CD14-positive monocyte (primary cell): Measurements from ENCODE around the gene BORCS5. TPM values are rescaled to one million over a fixed set of nuclear protein-coding genes. Genes with fewer than 3 reads are reported as not detected.
A peak's percentile ranks its signal among the peaks of the same experiment; 100 is the strongest.
"Not testable (repeated sequence)": the region's sequence is repeated elsewhere in the genome, so short reads cannot be mapped to it uniquely, and the experiment has no call there.

Experiments
- DNase-seq, 3 donors: peaks; one replicate each; pipeline ENCODE4 v3.0.0-alpha.2; 2011 to 2022
- H2AFZ ChIP-seq: 2 replicates; pipeline ENCODE4 v1.6.0; 2012; ENCODE audit warnings: mild to moderate bottlenecking, low read depth, low read length, inconsistent platforms; ENCODE audit not compliant: insufficient read depth, poor library complexity, severe bottlenecking
- H3K27ac ChIP-seq, 2 donors: 1 replicate in 1 of 2; 2 replicates in 1 of 2; pipeline ENCODE4 v1.5.1; 2012 to 2013; ENCODE audit warnings: low read length in 2 of 2, control low read depth in 1 of 2, inconsistent platforms in 1 of 2, low read depth in 1 of 2, mild to moderate bottlenecking in 1 of 2
- H3K27me3 ChIP-seq, 2 donors: one replicate each; pipeline versions ENCODE4 v1.6.0 to v1.6.1; 2011 to 2013; ENCODE audit warnings: low read length in 2 of 2; ENCODE audit not compliant: control insufficient read depth in 2 of 2, insufficient read depth in 2 of 2
- H3K36me3 ChIP-seq, 2 donors: replicated peaks in 1 of 2; 1 replicate in 1 of 2; 2 replicates in 1 of 2; pipeline versions ENCODE4 v1.5.1 to v1.6.1; 2012 to 2013; ENCODE audit warnings: low read length in 2 of 2, control low read depth in 1 of 2, inconsistent platforms in 1 of 2, mild to moderate bottlenecking in 1 of 2; ENCODE audit not compliant: insufficient read depth in 2 of 2, control insufficient read depth in 1 of 2
- H3K4me1 ChIP-seq, 2 donors: 1 replicate in 1 of 2; 2 replicates in 1 of 2; pipeline versions ENCODE4 v1.5.1 to v1.6.1; 2012 to 2013; ENCODE audit warnings: low read length in 2 of 2, control low read depth in 1 of 2, inconsistent platforms in 1 of 2, mild to moderate bottlenecking in 1 of 2, moderate library complexity in 1 of 2; ENCODE audit not compliant: insufficient read depth in 2 of 2, control insufficient read depth in 1 of 2
- H3K4me2 ChIP-seq: replicated peaks from 2 replicates; pipeline ENCODE3; 2012; ENCODE audit warnings: low read length, moderate library complexity, mild to moderate bottlenecking; ENCODE audit not compliant: poor library complexity, severe bottlenecking; ENCODE audit errors: extremely low read depth
- H3K4me3 ChIP-seq, 3 experiments: fragments of 200-600 bp in 1 of 3; sonication (generic) in 1 of 3; replicated peaks in 1 of 3; 1 replicate in 2 of 3; 2 replicates in 1 of 3; pipeline ENCODE4 v1.5.1; 2011 to 2013; ENCODE audit warnings: low read length in 3 of 3, mild to moderate bottlenecking in 3 of 3, control low read depth in 2 of 3, low read depth in 2 of 3, inconsistent platforms in 1 of 3, moderate library complexity in 1 of 3
- H3K79me2 ChIP-seq: 2 replicates; pipeline ENCODE4 v1.6.0; 2012; ENCODE audit warnings: mild to moderate bottlenecking, control low read depth, inconsistent platforms, low read length, moderate library complexity; ENCODE audit not compliant: insufficient read depth
- H3K9ac ChIP-seq: 2 replicates; pipeline ENCODE4 v1.6.0; 2017; ENCODE audit warnings: low read length, mild to moderate bottlenecking; ENCODE audit not compliant: insufficient read depth, poor library complexity, severe bottlenecking
- H3K9me3 ChIP-seq, 2 donors: replicated peaks in 1 of 2; 1 replicate in 1 of 2; 2 replicates in 1 of 2; pipeline versions ENCODE4 v1.5.1 to v1.6.1; 2012 to 2013; ENCODE audit warnings: low read length in 2 of 2, control low read depth in 1 of 2; ENCODE audit not compliant: control insufficient read depth in 1 of 2, insufficient read depth in 1 of 2
- H4K20me1 ChIP-seq: 2 replicates; pipeline ENCODE4 v1.6.0; 2012; ENCODE audit warnings: mild to moderate bottlenecking, low read length, control low read depth, moderate library complexity; ENCODE audit not compliant: insufficient read depth
- H3K27ac Mint-ChIP-seq, 7 donors: one replicate each; pipeline ENCODE4 v1.8.0; 2020; ENCODE audit warnings: mild to moderate bottlenecking in 7 of 7, mixed read lengths in 7 of 7, moderate library complexity in 6 of 7, inconsistent platforms in 2 of 7
- H3K27me3 Mint-ChIP-seq, 3 donors: one replicate each; pipeline ENCODE4 v1.8.0; 2021 to 2022; ENCODE audit warnings: low read depth in 3 of 3, mild to moderate bottlenecking in 3 of 3, mixed read lengths in 3 of 3, moderate library complexity in 3 of 3, inconsistent platforms in 1 of 3
- H3K36me3 Mint-ChIP-seq, 2 donors: one replicate each; pipeline ENCODE4 v1.8.0; 2020; ENCODE audit warnings: mixed read lengths in 2 of 2, inconsistent platforms in 1 of 2, mild to moderate bottlenecking in 1 of 2
- H3K4me1 Mint-ChIP-seq: one replicate; pipeline ENCODE4 v1.8.0; 2020; ENCODE audit warnings: mild to moderate bottlenecking, mixed read lengths
- H3K4me3 Mint-ChIP-seq, 2 donors: one replicate each; pipeline ENCODE4 v1.8.0; 2020; ENCODE audit warnings: mild to moderate bottlenecking in 2 of 2, mixed read lengths in 2 of 2, moderate library complexity in 1 of 2
- H3K9me3 Mint-ChIP-seq, 7 donors: one replicate each; pipeline ENCODE4 v1.8.0; 2020 to 2022; ENCODE audit warnings: mixed read lengths in 7 of 7, mild to moderate bottlenecking in 6 of 7, moderate library complexity in 6 of 7, inconsistent platforms in 2 of 7
- CTCF ChIP-seq: fragments of 200-600 bp; IDR thresholded peaks from one replicate; pipeline ENCODE4 v1.8.0; 2022; ENCODE audit warnings: antibody characterized with exemption, mild to moderate bottlenecking
- WGBS: methylation state at CpG from one replicate; pipeline ENCODE4 v1.1.5; 2013; ENCODE audit warnings: missing lambda C conversion rate; ENCODE audit not compliant: insufficient coverage; 5-methylcytosine and 5-hydroxymethylcytosine counted together
- intact Hi-C, 2 donors: fragments of 100-400 bp; cut with micrococcal nuclease; formaldehyde crosslinking; loops; one replicate each; pipeline versions ENCODE4 v1.15.0 to v1.15.1; 2023
- polyA plus RNA-seq, 3 donors: library from polyadenylated mRNA; depleted of rRNA in 1 of 3; unstranded in 2 of 3; stranded (reverse) in 1 of 3; fragments of 300-500 nt in 2 of 3; fragments of >200 nt in 1 of 3; fragmentation: Illumina TruSeq in 2 of 3; gene quantifications; 1 replicate in 2 of 3; 2 replicates in 1 of 3; pipeline ENCODE4 v1.2.3, GENCODE V29; 2012 to 2021

BORCS5 gene
- polyA plus RNA-seq, 3 donors = 8.5 to 15.1 (median 9.6) TPM

- H3K36me3 Mint-ChIP-seq = peaks cover 0 to 3% of the 10 kb centered on the region in 2 donors
- Histone ChIP-seq H3K4me1 (peaks cover 15 to 16% of the 10 kb centered on the region in 2 donors), H3K36me3 (no peaks in the 10 kb centered on the region), H4K20me1 (no peaks in the 10 kb centered on the region), H3K9me3 (no peaks in the 10 kb centered on the region), H2AFZ (peak overlapping the region; percentile 95), H3K27ac (no peak overlapping the region), H3K27me3 (no peaks in the 10 kb centered on the region), H3K79me2 (no peaks in the 10 kb centered on the region), H3K4me2 (peak overlapping the region; percentile 95), H3K4me3 (peak overlapping the region in 1 of 3 experiments; percentile 82), H3K9ac (no peak overlapping the region)
- H3K4me1 Mint-ChIP-seq = peaks cover 17% of the 10 kb centered on the region
- DNase-seq = no peak
- no peak overlapping the region for H3K27ac Mint-ChIP-seq
- no peak for TF ChIP-seq CTCF
- H3K9me3 Mint-ChIP-seq = peaks cover 0 to 4% (median 1%) of the 10 kb centered on the region in 7 donors
- intact Hi-C loops = loop anchor here in 1 of 2 donors (10.0 kb wide), 1 partner anchor 374 kb away; no protein-coding TSS in a partner anchor
- peak overlapping the region; percentile 73 to 84 for H3K4me3 Mint-ChIP-seq
- 100% methylated on average over 1 of the region's 3 CpGs for WGBS
- H3K27me3 Mint-ChIP-seq = peaks cover 0 to 6% (median 4%) of the 10 kb centered on the region in 3 donors
Observed at GRCh38 chr12:12350868-12351463, 5.9 kb upstream of the BORCS5 start.

- not testable (repeated sequence) for H3K4me2 ChIP-seq, H3K27me3 ChIP-seq, H4K20me1 ChIP-seq, H3K9ac ChIP-seq, H3K79me2 ChIP-seq, H2AFZ ChIP-seq, H3K27ac Mint-ChIP-seq, H3K9me3 ChIP-seq, H3K4me3 Mint-ChIP-seq, H3K36me3 ChIP-seq, H3K27ac ChIP-seq, H3K27me3 Mint-ChIP-seq, H3K9me3 Mint-ChIP-seq, DNase-seq, H3K36me3 Mint-ChIP-seq, H3K4me3 ChIP-seq
- H3K4me1 Mint-ChIP-seq = peaks cover 22% of the 10 kb centered on the region
- peaks cover 21 to 22% of the 10 kb centered on the region in 2 donors for H3K4me1 ChIP-seq
- intact Hi-C loops = loop anchor here in 1 of 2 donors (10.0 kb wide), 1 partner anchor 373 kb away; no protein-coding TSS in a partner anchor
- WGBS = 99% methylated on average over 10 of the region's 19 CpGs
Observed at GRCh38 chr12:12351468-12352185, 5.3 kb upstream of the BORCS5 start.
